Stimulated activated CD4-positive, alpha-beta T cell treated with anti-CD3 and anti-CD28 coated beads, Interleukin-4, amount 100 ng/mL, for 4 hours (primary cell): ENCODE results near the gene TMEM200A.

Experiments
- DNase-seq, 2 experiments: peaks; one replicate each; pipeline ENCODE4 v3.0.0-alpha.2; 2020

TMEM200A gene

DNA sequence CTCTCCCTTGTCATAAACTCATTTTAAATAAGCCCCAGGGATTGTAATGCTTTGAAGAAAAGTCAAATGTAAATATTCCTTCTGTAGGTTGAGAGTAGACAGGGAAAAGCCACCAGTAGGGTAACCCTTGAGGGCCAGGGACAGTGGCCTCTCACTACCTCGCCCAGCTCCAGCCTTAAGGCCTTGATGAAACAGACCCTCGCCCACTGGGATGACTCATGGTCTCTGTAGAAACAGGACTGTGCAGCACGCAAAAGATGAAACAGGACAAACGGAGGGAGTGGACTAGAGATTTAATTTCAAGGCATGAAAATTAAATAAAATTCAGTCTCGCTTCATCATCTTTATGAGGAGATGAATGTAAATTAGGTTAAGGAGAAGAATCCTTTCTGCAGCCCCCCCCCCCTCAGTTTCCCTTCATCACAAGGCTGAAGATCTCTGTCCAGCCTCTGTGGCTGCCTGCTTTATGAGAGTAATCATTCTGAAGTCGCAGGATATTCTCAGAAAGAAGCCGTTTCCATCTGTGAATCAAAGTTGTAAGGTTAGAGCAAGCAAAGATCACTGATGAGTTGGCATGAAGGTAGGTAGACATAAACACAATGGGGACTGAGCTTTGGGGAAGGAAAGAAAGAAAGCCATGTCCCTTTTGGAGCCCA lies 60.4 kb downstream of the TMEM200A start:
- DNase-seq = no peak

DNA sequence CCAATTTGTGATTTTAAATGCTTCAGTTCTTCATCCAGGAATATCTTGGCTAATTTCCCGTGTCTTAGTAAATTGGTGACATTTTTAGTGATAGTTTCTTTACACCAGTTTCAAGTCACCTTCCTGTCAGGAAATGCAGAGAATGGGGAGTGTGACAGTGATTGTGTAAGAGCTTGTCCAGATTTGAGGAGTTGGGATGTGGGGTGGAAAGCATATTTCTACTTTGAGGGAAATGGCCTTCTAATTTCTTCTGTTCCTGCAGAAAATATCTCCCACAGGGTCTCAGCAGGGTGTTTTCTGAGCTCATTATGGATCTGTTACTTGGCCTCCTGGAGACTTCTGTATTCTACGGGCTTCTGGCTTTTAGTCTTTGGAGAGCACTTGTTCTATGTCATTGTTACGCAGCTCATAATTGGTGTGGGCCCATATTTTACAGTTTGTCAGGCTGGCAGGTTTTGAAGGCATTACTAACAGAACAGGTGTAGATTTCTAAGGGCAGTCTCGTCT lies 65.6 kb downstream of the TMEM200A start:
- DNase-seq = no peak

DNA sequence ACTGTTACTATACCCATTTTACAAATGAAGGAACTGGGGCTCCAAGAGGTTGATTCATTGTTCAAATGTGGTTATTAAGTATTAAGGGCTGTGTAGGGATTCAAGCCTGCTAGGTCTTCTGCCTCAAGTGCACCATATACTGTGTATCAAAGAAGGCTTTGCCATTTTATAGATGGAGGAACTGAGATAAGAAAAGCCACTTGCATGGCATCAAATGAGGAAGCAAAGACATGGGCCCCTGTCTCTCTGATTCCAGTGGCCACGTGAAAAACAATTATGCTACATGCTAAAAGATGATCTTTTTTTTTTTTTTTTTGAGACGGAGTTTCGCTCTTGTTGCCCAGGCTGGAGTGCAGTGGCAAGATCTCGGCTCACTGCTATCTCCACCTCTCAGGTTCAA lies 67.0 kb downstream of the TMEM200A start:
- no peak for DNase-seq

DNA sequence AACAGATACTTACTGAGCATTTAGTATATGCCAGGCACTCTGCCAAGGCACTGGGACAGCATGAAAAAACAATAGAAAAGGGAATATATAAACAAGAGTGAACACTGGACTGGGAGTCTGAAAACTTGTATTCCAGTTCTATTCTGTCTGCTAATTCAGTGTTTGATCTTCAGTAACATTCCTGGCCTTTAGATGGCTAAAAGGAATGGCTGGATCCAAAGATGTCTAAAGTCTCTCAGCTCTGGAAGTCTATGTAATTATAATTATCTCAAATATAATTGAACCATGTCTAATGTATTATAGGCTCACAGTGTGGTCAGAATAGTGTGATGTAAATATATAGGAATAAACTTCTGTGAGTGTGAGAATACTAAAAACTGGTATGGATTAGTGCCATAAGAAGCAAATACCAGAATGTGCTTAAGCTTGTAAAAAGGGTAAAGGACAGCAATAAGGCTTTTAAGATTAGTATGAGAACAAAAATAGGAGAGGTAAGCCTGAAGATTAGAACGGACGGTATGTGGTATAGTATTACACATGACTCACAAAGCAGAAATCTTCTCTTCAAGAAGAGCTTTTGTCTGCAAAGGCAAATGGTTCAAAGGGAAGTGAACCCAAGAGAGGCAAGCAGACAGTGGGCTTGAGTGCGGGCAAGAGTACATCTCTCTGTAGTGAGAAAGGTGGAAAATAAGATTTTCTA lies 68.5 kb downstream of the TMEM200A start:
- no peak for DNase-seq

DNA sequence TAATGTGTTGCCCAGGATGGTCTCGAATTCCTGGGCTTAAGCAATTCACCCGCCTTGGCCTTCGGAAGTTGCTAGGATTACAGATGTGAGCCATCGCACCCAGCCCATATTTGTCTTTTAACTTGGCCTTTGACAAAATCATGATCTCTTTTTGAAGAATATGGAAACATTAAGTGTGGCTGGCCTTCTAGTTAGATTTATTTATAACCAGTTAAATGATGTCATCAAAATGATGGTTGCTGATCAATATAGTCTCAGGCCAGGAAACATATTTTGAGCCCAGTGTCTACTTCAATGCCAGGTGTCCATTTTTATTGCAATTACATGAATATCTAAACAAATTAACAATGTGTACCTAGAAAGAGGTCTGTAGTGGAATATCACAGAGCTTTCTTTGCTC lies 69.4 kb downstream of the TMEM200A start:
- DNase-seq = no peak

DNA sequence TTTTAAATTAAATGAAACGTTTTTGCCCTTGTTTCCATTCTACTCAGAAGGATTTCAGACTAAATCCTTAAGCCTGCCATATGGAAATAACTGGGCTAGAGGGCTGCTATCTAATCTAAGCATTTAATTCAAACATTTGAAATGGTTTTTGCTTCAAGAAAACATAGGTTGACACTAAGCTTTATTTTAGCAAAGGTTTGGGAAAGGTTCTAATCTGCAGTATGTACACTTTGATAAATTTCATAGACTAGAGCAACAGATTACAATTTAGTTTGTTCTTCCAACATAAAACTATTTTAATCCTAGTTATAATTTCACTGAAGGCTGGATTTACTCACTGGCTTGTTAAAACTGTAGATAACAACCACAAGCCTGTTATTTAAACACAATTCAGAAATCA lies 72.1 kb downstream of the TMEM200A start:
- DNase-seq = no peak

DNA sequence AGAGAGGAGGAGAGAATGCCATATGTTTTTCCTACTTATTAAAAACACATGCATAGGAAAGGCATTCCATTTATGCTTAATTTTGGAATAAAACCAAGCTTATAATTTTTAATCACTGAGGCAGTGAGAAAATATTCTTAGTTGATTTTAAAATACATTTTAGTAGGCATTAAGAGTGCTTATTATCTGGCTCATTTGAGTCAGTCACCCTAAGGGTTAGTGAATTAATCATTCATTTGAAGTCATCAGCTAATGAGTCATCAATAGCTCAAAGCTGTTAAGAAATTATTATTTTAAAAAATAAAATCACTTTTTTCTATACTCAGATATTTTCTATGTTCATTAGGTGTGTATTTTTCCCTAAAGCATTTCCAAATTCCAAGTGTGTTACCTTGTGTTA lies 81.6 kb downstream of the TMEM200A start:
- DNase-seq = no peak

DNA sequence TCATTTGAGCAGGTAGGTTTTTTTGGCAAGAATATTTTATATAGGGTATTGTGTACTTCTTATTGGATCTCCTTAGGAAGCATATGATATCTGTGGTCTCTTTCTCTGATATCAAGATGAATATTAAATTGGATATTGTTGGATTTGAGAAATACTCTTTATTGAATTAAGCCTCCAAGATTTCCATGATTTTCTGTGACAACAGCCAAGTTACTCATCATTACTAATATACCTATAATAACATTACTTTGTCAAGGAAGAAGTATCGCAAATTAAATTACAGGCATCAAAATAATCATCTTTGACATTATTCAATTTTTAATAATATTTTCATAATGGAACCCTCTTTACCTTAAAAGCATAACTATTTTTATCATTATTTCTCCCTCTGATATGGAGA lies 86.5 kb downstream of the TMEM200A start:
- no peak for DNase-seq

DNA sequence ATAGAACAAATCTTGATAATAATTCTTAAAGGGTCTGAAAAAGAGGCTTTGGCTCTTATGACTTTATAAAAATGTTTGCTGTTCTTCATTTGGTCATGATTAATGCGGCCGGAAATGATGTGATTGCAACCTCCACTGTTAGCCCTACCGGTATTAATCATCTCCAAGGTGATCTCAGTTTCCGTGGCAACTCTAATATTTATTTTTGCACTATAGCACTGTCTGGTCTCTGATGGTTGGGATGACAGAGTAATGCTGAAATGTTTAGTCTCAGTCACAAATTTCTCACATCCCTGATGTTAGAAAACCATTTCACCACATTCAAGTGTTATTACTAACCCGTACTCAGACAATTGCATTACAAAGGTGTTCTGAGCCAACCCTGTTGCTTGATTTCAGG lies 87.4 kb downstream of the TMEM200A start:
- DNase-seq = no peak

DNA sequence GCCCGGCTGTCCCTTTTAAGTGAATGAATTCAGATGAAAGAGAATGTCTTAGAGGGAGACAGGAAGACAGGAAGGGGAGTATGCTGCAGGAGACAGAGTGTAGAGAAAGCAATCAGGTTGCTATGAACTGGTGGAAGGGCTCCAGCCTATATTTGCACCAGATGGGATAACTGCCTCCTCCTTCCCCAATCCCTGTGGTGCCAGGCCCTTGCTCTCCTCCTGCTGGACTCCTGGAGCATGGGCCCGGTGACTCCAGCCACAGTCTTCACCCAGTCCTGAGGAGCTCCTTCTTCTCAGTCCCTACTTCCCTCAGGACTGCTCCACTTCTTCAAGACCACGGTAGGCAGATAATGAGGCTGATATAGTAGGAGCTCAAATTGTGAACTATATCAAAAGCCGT lies 91.8 kb downstream of the TMEM200A start:
- no peak for DNase-seq

DNA sequence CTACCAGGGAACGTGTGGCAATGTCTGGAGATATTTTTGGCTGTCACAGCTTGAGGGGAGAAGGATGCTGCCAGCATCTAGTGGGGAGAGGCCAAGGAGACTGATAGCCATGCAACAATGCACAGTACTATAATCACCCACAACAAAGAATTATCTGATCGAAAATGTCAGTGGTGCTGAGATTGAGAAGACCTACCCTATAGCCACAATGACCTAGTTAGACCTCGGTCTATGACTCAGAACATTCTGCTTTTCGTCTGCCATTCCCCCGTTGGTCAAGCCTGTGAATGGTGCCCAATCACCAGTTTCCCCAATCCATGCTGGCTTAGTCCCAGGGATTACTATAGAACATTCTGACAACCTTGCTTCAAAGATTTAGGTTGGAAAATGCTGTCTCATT lies 93.5 kb downstream of the TMEM200A start:
- no peak for DNase-seq

DNA sequence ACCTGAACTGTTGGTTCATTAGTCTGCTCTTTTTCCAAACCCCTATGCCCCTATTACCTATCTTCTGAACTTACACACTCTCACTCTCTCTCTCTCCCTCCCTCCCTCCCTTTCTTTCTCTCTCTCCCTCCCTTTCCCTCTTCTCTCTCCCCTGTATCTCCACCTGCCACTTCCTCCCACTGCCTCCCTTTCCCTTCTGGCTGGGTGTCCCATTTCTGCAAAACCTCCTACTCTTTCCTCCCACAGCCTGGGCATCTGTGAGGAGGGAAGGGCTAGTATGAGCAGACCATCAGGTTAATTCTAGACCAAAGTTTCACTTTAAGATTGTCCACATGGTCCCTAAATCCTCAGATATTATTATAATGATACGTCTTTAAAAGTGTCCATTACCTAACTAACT lies 95.1 kb downstream of the TMEM200A start:
- no peak for DNase-seq

DNA sequence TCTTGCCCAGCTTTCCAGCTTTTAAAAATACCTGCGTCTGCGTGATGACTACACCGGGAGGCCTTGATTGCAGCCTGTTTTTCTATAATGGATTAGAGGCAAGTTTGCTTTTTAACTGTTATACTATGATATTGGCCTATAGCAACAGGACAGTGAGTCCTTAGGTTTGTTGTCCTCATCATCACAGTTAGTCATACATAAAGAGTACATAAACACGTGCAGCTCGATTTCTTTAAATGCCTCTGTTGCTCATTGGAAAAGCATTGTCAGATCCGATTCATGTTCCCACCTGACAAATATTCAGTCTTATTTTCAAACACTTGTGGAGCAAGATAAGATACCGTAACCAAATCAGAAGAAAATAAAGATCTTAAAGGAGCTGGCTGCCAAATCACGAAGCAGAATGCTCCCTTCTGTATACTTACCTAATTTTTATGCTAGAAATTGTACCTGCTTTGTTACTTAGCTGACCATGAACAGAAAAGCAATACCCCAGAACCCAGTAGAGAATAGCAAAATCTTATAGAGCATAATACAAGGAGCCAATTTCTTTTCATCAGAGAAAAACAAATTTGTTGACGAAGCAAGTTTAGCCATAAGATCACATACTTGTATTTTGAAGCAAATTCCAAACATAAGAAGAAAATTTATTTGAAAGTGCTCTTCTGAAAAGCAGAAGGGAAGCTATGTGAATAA lies 100.4 kb downstream of the TMEM200A start:
- DNase-seq = no peak

DNA sequence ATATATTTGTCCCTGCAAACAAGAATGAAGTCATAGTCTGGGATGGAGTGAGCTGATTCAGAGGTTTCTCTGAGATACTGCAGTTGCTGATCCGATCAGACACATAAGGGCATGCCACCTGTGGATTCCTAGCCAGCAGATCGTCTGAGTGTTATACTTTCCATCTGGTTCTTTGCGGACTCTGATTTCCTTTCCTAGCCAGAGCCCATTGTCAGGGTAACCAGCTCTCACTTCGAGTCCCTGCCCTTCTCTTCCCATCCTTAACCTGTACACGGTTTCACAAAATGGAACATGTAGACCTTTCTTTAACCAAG lies 100.9 kb downstream of the TMEM200A start:
- DNase-seq = no peak

DNA sequence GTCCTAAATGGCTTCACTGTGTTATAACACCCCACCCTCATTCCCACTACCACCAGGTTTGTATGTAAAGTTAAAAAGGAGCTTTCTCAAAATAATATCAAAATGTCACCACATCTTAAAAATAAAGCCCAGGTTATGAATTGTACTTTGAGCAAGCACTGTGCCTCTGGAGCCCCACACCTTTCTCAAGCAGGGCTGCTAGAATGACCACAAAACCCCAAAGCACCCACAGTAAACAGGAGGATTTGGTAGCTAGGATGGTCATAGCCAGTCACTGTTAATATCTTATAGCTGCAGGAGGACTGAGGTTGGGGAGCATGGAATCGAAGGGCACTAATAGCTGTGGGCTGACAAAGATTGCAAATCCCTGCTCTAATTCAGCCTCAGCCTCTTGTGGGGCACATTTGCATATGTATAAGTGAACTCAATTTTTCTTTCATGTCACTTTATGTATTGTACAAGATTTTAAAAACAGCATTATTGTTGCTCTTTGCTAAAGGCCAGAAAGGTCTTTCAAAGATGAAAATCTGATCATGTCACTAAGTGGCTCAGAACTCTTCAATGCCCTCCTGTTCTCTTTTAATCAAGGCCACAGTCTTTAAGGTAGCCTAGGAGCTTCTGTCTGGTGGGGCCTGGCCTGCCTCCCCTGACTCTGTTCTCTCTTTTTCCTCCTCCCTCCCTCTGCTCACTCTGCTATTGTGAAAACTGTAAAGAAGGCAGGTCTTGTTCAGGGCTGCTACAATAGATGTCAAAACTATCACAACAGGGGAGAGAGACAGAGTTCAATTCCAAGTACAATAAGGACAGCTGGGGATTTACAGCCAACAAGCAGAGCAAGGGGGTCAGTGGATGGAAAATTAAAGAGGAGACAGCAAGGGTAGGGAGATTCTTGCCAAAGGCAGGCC lies 101.6 kb downstream of the TMEM200A start:
- no peak for DNase-seq

DNA sequence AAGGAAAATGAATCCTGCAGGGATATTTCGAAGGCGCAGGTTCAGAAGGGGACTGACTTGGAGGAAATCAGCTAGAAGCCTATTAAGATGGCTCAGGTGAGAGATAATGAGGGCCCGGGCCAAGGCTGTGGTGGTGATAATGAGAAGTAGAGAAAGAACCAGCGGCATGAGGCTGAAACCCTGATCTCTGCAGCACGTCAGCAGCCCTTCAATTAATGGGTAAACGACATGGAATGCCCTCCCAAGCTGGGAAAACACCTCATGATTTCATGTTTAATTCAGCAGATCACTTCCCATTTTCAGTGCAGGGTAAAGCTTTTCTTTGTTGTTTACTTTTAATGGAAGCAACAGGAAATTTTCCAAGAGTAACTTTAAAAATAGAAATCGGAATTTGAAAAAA lies 104.9 kb downstream of the TMEM200A start:
- DNase-seq = no peak

DNA sequence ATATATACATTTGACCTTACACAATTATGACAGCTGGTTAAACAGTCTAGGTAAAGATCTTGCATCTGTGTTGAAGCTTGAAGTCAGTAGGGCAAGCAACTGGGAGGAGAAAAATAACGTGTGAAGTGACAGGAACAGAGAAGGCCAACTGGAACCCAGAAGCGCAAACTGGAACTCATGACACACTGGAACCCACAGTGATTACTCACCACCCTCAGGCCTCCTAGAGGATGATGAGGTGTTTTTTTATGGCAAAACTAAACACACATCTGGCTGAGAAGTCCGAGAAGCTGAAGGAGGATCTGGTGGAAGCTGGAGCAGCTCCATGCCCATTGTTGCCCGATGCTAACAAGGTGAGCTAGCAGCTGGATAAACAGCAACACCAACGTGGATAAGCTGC lies 108.1 kb downstream of the TMEM200A start:
- no peak for DNase-seq

DNA sequence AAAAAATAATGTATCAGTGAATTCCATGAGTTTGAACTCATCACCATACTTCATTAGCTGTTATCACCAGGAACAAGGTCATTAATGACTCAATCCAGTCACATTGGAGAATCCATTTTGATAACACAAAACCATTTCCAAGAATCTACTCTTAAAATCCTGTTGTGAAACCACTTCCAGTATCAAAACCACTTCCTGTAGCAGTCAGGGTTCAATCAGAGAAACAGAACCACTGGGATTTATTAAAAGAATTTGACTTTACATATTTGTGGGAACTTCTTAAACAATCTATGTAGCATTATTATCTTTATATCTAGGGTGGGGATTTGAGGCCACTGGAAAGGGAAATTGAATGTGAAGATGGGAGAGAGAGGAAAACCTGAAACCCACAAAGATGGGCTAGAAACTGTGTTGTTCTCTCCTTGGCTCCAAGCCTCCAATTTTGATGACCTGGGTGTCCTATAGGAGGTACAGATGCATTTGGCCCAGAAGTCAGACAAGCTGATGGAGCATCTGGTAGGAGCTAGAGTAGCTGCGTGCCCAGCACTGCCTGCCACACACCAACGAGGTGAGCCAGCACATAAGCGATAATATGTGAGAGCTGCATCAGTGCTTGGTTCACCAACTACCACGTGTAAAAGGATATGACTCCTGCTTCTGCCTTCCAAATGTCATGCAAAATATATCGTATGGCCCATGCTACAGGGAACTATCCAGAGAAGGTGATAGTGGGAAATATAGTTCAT lies 117.0 kb downstream of the TMEM200A start:
- DNase-seq = no peak

DNA sequence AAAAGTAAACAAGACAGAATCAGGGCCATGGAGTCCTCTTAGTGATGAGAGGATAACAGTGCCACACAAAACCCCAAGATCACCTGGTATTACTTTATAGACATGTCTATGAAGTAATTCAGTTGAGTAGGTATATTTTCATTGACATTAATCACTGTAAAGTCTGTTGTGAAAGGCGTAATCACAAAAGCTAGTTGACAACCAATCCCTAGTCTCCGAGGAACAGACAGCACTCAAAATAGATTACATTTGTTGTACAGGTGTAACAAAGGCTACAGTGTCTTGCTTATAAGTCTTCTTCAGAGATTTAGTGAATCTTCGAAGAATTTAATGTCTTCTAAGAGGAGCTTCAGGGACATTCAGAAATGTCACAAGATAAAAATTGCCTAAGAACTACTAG lies 120.1 kb downstream of the TMEM200A start:
- no peak for DNase-seq

DNA sequence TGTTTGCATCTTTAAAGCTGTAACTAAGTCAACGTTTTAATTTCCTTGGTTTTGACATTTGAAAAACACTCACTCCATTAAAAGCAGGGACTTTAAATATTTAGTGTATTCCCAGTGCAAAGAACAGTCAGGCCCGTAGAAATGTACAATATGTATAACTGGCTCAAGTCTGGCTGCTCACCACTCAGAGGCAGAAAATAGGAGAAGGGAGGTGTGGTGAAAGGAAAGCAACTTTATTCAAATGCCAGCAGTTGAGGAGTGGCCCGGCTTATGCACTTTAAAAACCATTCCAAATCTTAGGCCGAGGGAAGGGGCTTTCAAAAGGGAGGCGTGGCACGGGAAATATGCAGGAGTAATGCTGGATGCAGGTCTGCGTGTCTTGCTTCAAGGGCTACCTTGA lies 120.6 kb downstream of the TMEM200A start:
- DNase-seq = no peak

DNA sequence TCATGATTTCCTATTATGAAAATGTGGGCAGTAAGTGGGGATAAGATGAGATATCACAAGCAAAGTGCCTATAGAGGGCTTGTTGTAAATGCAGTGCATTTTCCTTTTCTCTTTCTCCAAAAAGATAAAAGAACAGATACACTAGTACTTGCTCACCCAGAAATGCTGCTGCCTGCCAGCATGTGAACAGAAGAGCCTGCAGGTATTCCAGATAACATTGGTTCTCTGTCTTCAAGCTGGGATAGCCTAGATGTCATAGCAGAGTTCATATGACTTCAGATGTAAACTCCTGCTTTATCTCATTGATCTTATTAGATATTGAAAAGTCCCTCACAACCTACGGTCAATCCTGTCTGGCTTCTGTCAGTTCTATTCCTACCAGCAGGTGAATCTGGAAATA lies 123.7 kb downstream of the TMEM200A start:
- DNase-seq = no peak
